ENCODE data around the gene GPR146. TPM values are rescaled to one million over a fixed set of nuclear protein-coding genes. Genes with fewer than 3 reads are reported as not detected.

The GPR146 gene, protein sequence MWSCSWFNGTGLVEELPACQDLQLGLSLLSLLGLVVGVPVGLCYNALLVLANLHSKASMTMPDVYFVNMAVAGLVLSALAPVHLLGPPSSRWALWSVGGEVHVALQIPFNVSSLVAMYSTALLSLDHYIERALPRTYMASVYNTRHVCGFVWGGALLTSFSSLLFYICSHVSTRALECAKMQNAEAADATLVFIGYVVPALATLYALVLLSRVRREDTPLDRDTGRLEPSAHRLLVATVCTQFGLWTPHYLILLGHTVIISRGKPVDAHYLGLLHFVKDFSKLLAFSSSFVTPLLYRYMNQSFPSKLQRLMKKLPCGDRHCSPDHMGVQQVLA
- not detected in 2 replicates for total RNA-seq

GRCh38 chr7:1044189-1045068 lies at the start of gene GPR146:
Gene GPR146, plus strand, starts transcription at chr7:1044546. Its CDS starts 12,970 bp downstream, at chr7:1057516.

GRCh38 chr7:1087952-1088920 lies 43.9 kb downstream of the GPR146 start, which contains the start of gene GPER1:
Gene GPER1, plus strand, starts transcription at chr7:1088113. Its CDS starts 3,616 bp downstream, at chr7:1091729.

Other genes with a start within 250 kb of the GPR146 start
- gene SUN1, start 212.1 kb upstream of the GPR146 start, total RNA-seq, result 89.7 and 118 TPM in 2 replicates
- gene GET4, start 168.0 kb upstream of the GPR146 start, total RNA-seq, result 18.4 and 23.6 TPM in 2 replicates
- 2.3 and 2.5 TPM in 2 replicates for gene ADAP1, start 89.9 kb upstream of the GPR146 start, total RNA-seq
- 3.2 and 7.1 TPM in 2 replicates for gene COX19, start 69.0 kb upstream of the GPR146 start, total RNA-seq
- gene CYP2W1, start 61.4 kb upstream of the GPR146 start, total RNA-seq, result not detected in 2 replicates
- gene GPER1, start 43.6 kb downstream of the GPR146 start, total RNA-seq, result 3.2 and 4.3 TPM in 2 replicates
- 18.7 and 20.2 TPM in 2 replicates for gene ZFAND2A, start 115.7 kb downstream of the GPR146 start, total RNA-seq
- not detected in 2 replicates for gene UNCX, start 188.3 kb downstream of the GPR146 start, total RNA-seq